Measurements from ENCODE around the gene CALD1. TPM values are rescaled to one million over a fixed set of nuclear protein-coding genes. Genes with fewer than 3 reads are reported as not detected.

CALD1 gene
- total RNA-seq, 1 experiment from 2014 or later, result 147 TPM

DNA sequence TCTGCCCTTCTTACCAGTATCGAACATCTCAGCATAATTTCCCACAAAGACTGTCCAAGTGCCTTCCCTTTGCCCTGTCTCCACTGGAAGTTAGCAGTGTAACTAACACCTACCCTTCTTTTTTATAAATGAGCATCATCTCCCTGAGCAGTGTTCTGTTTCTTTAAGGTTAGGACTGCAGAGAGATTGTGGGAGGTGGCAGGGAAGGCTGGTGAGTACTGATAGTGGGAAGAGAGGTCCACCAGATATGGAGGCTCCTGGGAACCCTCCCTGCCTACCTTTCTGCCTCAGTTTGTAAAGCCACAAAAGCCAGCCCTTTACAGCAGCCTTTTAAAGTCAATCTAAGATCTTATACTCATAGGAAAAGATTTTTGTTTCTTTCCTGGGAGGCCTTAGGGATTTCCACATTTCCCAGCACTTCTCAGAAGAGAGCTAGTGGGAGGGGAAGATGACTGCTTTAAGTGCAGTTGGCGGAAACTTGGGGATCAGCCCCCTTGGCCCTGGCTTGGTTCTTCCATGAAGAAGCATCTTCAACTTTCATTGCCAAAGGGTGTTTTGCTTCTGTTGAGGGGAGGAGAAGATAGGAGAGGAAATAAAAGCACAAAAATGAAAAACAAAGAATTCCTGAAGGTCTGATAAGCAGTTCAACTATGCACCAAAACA lies 36.6 kb upstream of the CALD1 start (continued):
- TF ChIP-seq, protein P1, sequence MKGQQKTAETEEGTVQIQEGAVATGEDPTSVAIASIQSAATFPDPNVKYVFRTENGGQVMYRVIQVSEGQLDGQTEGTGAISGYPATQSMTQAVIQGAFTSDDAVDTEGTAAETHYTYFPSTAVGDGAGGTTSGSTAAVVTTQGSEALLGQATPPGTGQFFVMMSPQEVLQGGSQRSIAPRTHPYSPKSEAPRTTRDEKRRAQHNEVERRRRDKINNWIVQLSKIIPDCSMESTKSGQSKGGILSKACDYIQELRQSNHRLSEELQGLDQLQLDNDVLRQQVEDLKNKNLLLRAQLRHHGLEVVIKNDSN (CRISPR knock-in tag; IDR thresholded peaks at IDR 0.05), result no peak
- TF ChIP-seq, protein P2, sequence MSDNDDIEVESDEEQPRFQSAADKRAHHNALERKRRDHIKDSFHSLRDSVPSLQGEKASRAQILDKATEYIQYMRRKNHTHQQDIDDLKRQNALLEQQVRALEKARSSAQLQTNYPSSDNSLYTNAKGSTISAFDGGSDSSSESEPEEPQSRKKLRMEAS (CRISPR knock-in tag; IDR thresholded peaks at IDR 0.05), result no peak
- TF ChIP-seq TEAD4 (CRISPR knock-in tag; IDR thresholded peaks at IDR 0.05) (no peak), FOXK1 (CRISPR knock-in tag; IDR thresholded peaks at IDR 0.05) (no peak)

DNA sequence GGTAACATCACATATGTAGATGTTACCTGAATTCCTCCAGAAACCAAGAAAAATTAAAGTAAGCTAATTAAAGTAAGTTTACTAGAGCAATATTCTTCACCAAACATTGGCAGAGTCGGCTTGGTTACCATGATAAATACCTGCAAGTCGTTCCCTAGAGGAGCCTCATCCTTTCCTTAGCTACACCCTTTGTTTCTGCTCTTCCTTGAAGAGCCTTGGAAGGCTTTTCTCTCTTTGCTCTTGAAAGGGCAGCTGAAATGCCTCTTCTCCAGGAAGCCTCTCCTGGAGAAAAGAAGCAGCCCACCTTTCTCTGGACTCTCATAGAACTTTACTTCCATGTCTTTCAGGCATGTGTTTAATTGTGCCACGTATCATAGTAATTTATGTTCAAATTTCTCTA lies 34.9 kb upstream of the CALD1 start:
- H3K36me3 Mint-ChIP-seq, result no peaks in the 10 kb centered on the region
- no peak overlapping the region for H3K4me3 Mint-ChIP-seq
- no peaks in the 10 kb centered on the region for H3K27me3 Mint-ChIP-seq (ENCODE audit: low read depth)
- POLR2A ChIA-PET, result interaction anchor here (1.0 kb wide), 1 partner anchor 21 kb away, joined by 5 read pairs; no protein-coding TSS in a partner anchor
- H3K27ac Mint-ChIP-seq, result no peak overlapping the region; the same call in 1 of the 2 replicates
- DNase-seq (ENCODE audit: low spot score) (no peak), ATAC-seq (peak; percentile 21)
- TF ChIP-seq, protein P3, sequence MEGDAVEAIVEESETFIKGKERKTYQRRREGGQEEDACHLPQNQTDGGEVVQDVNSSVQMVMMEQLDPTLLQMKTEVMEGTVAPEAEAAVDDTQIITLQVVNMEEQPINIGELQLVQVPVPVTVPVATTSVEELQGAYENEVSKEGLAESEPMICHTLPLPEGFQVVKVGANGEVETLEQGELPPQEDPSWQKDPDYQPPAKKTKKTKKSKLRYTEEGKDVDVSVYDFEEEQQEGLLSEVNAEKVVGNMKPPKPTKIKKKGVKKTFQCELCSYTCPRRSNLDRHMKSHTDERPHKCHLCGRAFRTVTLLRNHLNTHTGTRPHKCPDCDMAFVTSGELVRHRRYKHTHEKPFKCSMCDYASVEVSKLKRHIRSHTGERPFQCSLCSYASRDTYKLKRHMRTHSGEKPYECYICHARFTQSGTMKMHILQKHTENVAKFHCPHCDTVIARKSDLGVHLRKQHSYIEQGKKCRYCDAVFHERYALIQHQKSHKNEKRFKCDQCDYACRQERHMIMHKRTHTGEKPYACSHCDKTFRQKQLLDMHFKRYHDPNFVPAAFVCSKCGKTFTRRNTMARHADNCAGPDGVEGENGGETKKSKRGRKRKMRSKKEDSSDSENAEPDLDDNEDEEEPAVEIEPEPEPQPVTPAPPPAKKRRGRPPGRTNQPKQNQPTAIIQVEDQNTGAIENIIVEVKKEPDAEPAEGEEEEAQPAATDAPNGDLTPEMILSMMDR (IDR thresholded peaks at IDR 0.05), result no peak
- TF ChIP-seq SMAD4 (CRISPR knock-in tag; IDR thresholded peaks at IDR 0.05) (no peak), IRF2 (CRISPR knock-in tag; IDR thresholded peaks at IDR 0.05; ENCODE audit: borderline replicate concordance, low read depth) (no peak), SMAD3 (CRISPR knock-in tag; IDR thresholded peaks at IDR 0.05; ENCODE audit: borderline replicate concordance) (no peak), ELF4 (CRISPR knock-in tag; IDR thresholded peaks at IDR 0.05; ENCODE audit: low read depth) (no peak), MYBL2 (CRISPR knock-in tag; IDR thresholded peaks at IDR 0.05) (no peak), GTF2I (CRISPR knock-in tag; conservative IDR thresholded peaks at IDR 0.05) (no peak), ZNF121 (CRISPR knock-in tag; IDR thresholded peaks at IDR 0.05) (no peak), TCF7 (CRISPR knock-in tag; IDR thresholded peaks at IDR 0.05; ENCODE audit: low read depth) (no peak), NFE2L1 (CRISPR knock-in tag; IDR thresholded peaks at IDR 0.05) (no peak), ETV6 (CRISPR knock-in tag; IDR thresholded peaks at IDR 0.05) (no peak), ZNF416 (CRISPR knock-in tag; IDR thresholded peaks at IDR 0.05) (no peak), ZNF396 (CRISPR knock-in tag; IDR thresholded peaks at IDR 0.05; ENCODE audit: borderline replicate concordance) (no peak), NFATC4 (CRISPR knock-in tag; IDR thresholded peaks at IDR 0.05) (no peak), EMX1 (CRISPR knock-in tag; IDR thresholded peaks at IDR 0.05) (no peak), SP1 (CRISPR knock-in tag; conservative IDR thresholded peaks at IDR 0.05) (no peak)
- TF ChIP-seq, protein P4, sequence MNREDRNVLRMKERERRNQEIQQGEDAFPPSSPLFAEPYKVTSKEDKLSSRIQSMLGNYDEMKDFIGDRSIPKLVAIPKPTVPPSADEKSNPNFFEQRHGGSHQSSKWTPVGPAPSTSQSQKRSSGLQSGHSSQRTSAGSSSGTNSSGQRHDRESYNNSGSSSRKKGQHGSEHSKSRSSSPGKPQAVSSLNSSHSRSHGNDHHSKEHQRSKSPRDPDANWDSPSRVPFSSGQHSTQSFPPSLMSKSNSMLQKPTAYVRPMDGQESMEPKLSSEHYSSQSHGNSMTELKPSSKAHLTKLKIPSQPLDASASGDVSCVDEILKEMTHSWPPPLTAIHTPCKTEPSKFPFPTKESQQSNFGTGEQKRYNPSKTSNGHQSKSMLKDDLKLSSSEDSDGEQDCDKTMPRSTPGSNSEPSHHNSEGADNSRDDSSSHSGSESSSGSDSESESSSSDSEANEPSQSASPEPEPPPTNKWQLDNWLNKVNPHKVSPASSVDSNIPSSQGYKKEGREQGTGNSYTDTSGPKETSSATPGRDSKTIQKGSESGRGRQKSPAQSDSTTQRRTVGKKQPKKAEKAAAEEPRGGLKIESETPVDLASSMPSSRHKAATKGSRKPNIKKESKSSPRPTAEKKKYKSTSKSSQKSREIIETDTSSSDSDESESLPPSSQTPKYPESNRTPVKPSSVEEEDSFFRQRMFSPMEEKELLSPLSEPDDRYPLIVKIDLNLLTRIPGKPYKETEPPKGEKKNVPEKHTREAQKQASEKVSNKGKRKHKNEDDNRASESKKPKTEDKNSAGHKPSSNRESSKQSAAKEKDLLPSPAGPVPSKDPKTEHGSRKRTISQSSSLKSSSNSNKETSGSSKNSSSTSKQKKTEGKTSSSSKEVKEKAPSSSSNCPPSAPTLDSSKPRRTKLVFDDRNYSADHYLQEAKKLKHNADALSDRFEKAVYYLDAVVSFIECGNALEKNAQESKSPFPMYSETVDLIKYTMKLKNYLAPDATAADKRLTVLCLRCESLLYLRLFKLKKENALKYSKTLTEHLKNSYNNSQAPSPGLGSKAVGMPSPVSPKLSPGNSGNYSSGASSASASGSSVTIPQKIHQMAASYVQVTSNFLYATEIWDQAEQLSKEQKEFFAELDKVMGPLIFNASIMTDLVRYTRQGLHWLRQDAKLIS (CRISPR knock-in tag; IDR thresholded peaks at IDR 0.05; ENCODE audit: borderline replicate concordance), result no peak
- TF ChIP-seq, protein P5, sequence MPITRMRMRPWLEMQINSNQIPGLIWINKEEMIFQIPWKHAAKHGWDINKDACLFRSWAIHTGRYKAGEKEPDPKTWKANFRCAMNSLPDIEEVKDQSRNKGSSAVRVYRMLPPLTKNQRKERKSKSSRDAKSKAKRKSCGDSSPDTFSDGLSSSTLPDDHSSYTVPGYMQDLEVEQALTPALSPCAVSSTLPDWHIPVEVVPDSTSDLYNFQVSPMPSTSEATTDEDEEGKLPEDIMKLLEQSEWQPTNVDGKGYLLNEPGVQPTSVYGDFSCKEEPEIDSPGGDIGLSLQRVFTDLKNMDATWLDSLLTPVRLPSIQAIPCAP (CRISPR knock-in tag; IDR thresholded peaks at IDR 0.05), result no peak
- TF ChIP-seq, protein P6, sequence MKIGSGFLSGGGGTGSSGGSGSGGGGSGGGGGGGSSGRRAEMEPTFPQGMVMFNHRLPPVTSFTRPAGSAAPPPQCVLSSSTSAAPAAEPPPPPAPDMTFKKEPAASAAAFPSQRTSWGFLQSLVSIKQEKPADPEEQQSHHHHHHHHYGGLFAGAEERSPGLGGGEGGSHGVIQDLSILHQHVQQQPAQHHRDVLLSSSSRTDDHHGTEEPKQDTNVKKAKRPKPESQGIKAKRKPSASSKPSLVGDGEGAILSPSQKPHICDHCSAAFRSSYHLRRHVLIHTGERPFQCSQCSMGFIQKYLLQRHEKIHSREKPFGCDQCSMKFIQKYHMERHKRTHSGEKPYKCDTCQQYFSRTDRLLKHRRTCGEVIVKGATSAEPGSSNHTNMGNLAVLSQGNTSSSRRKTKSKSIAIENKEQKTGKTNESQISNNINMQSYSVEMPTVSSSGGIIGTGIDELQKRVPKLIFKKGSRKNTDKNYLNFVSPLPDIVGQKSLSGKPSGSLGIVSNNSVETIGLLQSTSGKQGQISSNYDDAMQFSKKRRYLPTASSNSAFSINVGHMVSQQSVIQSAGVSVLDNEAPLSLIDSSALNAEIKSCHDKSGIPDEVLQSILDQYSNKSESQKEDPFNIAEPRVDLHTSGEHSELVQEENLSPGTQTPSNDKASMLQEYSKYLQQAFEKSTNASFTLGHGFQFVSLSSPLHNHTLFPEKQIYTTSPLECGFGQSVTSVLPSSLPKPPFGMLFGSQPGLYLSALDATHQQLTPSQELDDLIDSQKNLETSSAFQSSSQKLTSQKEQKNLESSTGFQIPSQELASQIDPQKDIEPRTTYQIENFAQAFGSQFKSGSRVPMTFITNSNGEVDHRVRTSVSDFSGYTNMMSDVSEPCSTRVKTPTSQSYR (CRISPR knock-in tag; IDR thresholded peaks at IDR 0.05), result no peak
- TF ChIP-seq, protein P7, sequence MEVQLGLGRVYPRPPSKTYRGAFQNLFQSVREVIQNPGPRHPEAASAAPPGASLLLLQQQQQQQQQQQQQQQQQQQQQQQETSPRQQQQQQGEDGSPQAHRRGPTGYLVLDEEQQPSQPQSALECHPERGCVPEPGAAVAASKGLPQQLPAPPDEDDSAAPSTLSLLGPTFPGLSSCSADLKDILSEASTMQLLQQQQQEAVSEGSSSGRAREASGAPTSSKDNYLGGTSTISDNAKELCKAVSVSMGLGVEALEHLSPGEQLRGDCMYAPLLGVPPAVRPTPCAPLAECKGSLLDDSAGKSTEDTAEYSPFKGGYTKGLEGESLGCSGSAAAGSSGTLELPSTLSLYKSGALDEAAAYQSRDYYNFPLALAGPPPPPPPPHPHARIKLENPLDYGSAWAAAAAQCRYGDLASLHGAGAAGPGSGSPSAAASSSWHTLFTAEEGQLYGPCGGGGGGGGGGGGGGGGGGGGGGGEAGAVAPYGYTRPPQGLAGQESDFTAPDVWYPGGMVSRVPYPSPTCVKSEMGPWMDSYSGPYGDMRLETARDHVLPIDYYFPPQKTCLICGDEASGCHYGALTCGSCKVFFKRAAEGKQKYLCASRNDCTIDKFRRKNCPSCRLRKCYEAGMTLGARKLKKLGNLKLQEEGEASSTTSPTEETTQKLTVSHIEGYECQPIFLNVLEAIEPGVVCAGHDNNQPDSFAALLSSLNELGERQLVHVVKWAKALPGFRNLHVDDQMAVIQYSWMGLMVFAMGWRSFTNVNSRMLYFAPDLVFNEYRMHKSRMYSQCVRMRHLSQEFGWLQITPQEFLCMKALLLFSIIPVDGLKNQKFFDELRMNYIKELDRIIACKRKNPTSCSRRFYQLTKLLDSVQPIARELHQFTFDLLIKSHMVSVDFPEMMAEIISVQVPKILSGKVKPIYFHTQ (CRISPR knock-in tag; IDR thresholded peaks at IDR 0.05), result no peak
- CTCF ChIA-PET, result interaction anchor here (1.7 to 3.3 kb wide), 2 partner anchors 21 to 111 kb away, joined by 4 to 27 read pairs; no protein-coding TSS in a partner anchor
- H3K9me3 Mint-ChIP-seq, result no peaks in the 10 kb centered on the region
- peaks cover 33% of the 10 kb centered on the region for H3K4me1 Mint-ChIP-seq

Data from WTC11 (cell line).